Liver (tissue), 9 donors: ENCODE data around the gene DSCAML1. TPM values are rescaled to one million over a fixed set of nuclear protein-coding genes. Genes with fewer than 3 reads are reported as not detected.

Experiments used
- DNase-seq: peaks from one replicate; pipeline ENCODE4 v3.0.0-alpha.2; 2017; ENCODE audit warnings: low spot score
- H3K27ac ChIP-seq, 2 donors: one replicate each; pipeline ENCODE4 v1.7.0; 2013; ENCODE audit warnings: inconsistent platforms in 2 of 2, low read length in 2 of 2, control low read depth in 1 of 2, low read depth in 1 of 2, mild to moderate bottlenecking in 1 of 2
- H3K27me3 ChIP-seq, 4 donors: one replicate each; pipeline versions ENCODE4 v1.6.1 to v1.7.0; 2013; ENCODE audit warnings: low read length in 3 of 4, inconsistent platforms in 1 of 4, mild to moderate bottlenecking in 1 of 4, moderate library complexity in 1 of 4; ENCODE audit not compliant: control insufficient read depth in 4 of 4, insufficient read depth in 4 of 4
- H3K36me3 ChIP-seq, 4 donors: one replicate each; pipeline versions ENCODE4 v1.6.1 to v1.7.0; 2013; ENCODE audit warnings: low read length in 3 of 4, mild to moderate bottlenecking in 3 of 4, low read depth in 1 of 4, moderate library complexity in 1 of 4; ENCODE audit not compliant: control insufficient read depth in 4 of 4, insufficient read depth in 3 of 4
- H3K4me1 ChIP-seq, 4 donors: one replicate each; pipeline versions ENCODE4 v1.6.1 to v1.7.0; 2013; ENCODE audit warnings: low read length in 3 of 4, mild to moderate bottlenecking in 3 of 4, moderate library complexity in 1 of 4; ENCODE audit not compliant: control insufficient read depth in 4 of 4, insufficient read depth in 4 of 4
- H3K4me3 ChIP-seq, 3 donors: one replicate each; pipeline versions ENCODE4 v1.6.1 to v1.7.0; 2013; ENCODE audit warnings: low read length in 3 of 3, control low read depth in 1 of 3, low read depth in 1 of 3, mild to moderate bottlenecking in 1 of 3
- H3K9ac ChIP-seq, 2 donors: one replicate each; pipeline ENCODE4 v1.7.0; 2013; ENCODE audit warnings: low read length in 2 of 2, mild to moderate bottlenecking in 2 of 2, moderate library complexity in 2 of 2, control low read depth in 1 of 2, low read depth in 1 of 2
- H3K9me3 ChIP-seq, 4 donors: one replicate each; pipeline versions ENCODE4 v1.6.1 to v1.7.0; 2013; ENCODE audit warnings: low read length in 3 of 4; ENCODE audit not compliant: control insufficient read depth in 4 of 4
- ATF3 ChIP-seq: IDR thresholded peaks from 2 replicates; pipeline ENCODE4 v1.6.1; 2016; ENCODE audit warnings: antibody characterized with exemption
- FOXA1 ChIP-seq: IDR thresholded peaks from 2 replicates; pipeline ENCODE4 v1.6.1; 2016; ENCODE audit warnings: antibody characterized with exemption
- FOXA2 ChIP-seq: IDR thresholded peaks from 2 replicates; pipeline ENCODE4 v1.6.1; 2016; ENCODE audit warnings: antibody characterized with exemption
- GABPA ChIP-seq, 2 donors: IDR thresholded peaks in 1 of 2; conservative IDR thresholded peaks in 1 of 2; 2 replicates each; pipeline ENCODE4 v1.6.1; 2016; ENCODE audit warnings: antibody characterized with exemption in 2 of 2, mild to moderate bottlenecking in 1 of 2, moderate library complexity in 1 of 2
- HNF4A ChIP-seq, 2 donors: conservative IDR thresholded peaks; 2 replicates each; pipeline ENCODE4 v1.6.1; 2016; ENCODE audit warnings: antibody characterized with exemption in 2 of 2, mild to moderate bottlenecking in 2 of 2
- HNF4G ChIP-seq: IDR thresholded peaks from 2 replicates; pipeline ENCODE4 v1.6.1; 2016; ENCODE audit warnings: antibody characterized with exemption
- JUND ChIP-seq, 2 donors: IDR thresholded peaks; 2 replicates each; pipeline ENCODE4 v1.6.1; 2016; ENCODE audit warnings: antibody characterized with exemption in 2 of 2
- NR2F2 ChIP-seq: IDR thresholded peaks from 2 replicates; pipeline ENCODE4 v1.6.1; 2016; ENCODE audit warnings: antibody characterized with exemption
- RAD21 ChIP-seq, 2 donors: IDR thresholded peaks; 2 replicates each; pipeline ENCODE4 v1.6.1; 2016; ENCODE audit warnings: antibody characterized with exemption in 2 of 2, mild to moderate bottlenecking in 2 of 2
- REST ChIP-seq: IDR thresholded peaks from 2 replicates; pipeline ENCODE4 v1.6.1; 2016; ENCODE audit warnings: antibody characterized with exemption, mild to moderate bottlenecking
- SP1 ChIP-seq: IDR thresholded peaks from 2 replicates; pipeline ENCODE4 v1.6.1; 2018; ENCODE audit warnings: antibody characterized with exemption, mild to moderate bottlenecking
- TAF1 ChIP-seq: conservative IDR thresholded peaks from 2 replicates; pipeline ENCODE4 v1.6.1; 2016; ENCODE audit warnings: antibody characterized with exemption, mild to moderate bottlenecking
- YY1 ChIP-seq: IDR thresholded peaks from 2 replicates; pipeline ENCODE4 v1.6.1; 2016; ENCODE audit warnings: antibody characterized with exemption, mild to moderate bottlenecking
- WGBS: extraction: QIAGEN DNeasy Blood & Tissue Kit; methylation state at CpG from one replicate; pipeline ENCODE4 v1.1.7; 2013; 5-methylcytosine and 5-hydroxymethylcytosine counted together
- polyA plus RNA-seq, 2 donors: library from polyadenylated mRNA; stranded (reverse) in 1 of 2; unstranded in 1 of 2; fragments of 200-250 nt in 1 of 2; fragments of >200 nt in 1 of 2; fragmentation: Nextera tagmentation in 1 of 2; extraction: Ambion mirVana in 1 of 2; gene quantifications; one replicate each; pipeline versions ENCODE4 v1.2.1 to v1.2.3, GENCODE V29; 2013 to 2015
- total RNA-seq, 2 donors: library from RNA; depleted of rRNA; stranded (reverse); fragments of >200 nt; gene quantifications; one replicate each; pipeline ENCODE4 v1.2.3, GENCODE V29; 2014
- donor health status: healthy.
- donor health status: healthy.
- donor health status: healthy.
- donor health status: healthy.
- donor health status: healthy.

DSCAML1 gene
- total and polyA plus RNA-seq, 4 donors: 0.07 to 0.42 (median 0.20) TPM

GRCh38 chr11:117441146-117441975 is 355.7 kb downstream of the DSCAML1 start:
- no peaks in the 10 kb centered on the region for H3K9me3 ChIP-seq
- H3K4me3 ChIP-seq: no peak overlapping the region
- no peaks in the 10 kb centered on the region for H3K4me1 ChIP-seq
- no peaks in the 10 kb centered on the region for H3K27me3 ChIP-seq
- no peak for DNase-seq
- no peak overlapping the region for H3K9ac ChIP-seq
- TF ChIP-seq SP1: no peak
- TF ChIP-seq HNF4A (conservative IDR thresholded peaks at IDR 0.05): no peak
- TF ChIP-seq REST: no peak
- no peak for TF ChIP-seq RAD21 (IDR thresholded peaks at IDR 0.05)
- no peak for TF ChIP-seq JUND (IDR thresholded peaks at IDR 0.05)
- no peak for TF ChIP-seq GABPA (IDR thresholded peaks at IDR 0.05 in 1 of 2, conservative IDR thresholded peaks at IDR 0.05 in 1 of 2)
- no peak overlapping the region for H3K27ac ChIP-seq
- H3K36me3 ChIP-seq: no peaks in the 10 kb centered on the region
- 89% methylated on average over 14 of the region's 14 CpGs for WGBS

GRCh38 chr11:117440258-117440657 is 356.8 kb downstream of the DSCAML1 start:
- WGBS: 87% methylated on average over 8 of the region's 8 CpGs
- Histone ChIP-seq H3K4me3 (no peak overlapping the region), H3K9ac (no peak overlapping the region), H3K27me3 (no peaks in the 10 kb centered on the region), H3K27ac (no peak overlapping the region), H3K4me1 (no peaks in the 10 kb centered on the region), H3K9me3 (no peaks in the 10 kb centered on the region), H3K36me3 (no peaks in the 10 kb centered on the region)
- no peak for TF ChIP-seq NR2F2
- no peak for TF ChIP-seq FOXA2
- TF ChIP-seq SP1: no peak
- no peak for TF ChIP-seq YY1
- TF ChIP-seq REST: no peak
- TF ChIP-seq RAD21 (IDR thresholded peaks at IDR 0.05): no peak
- no peak for TF ChIP-seq JUND (IDR thresholded peaks at IDR 0.05)
- no peak for TF ChIP-seq HNF4G
- no peak for TF ChIP-seq TAF1
- no peak for TF ChIP-seq ATF3
- TF ChIP-seq FOXA1: no peak
- DNase-seq: no peak
